ENCODE data around the gene AKNAD1.

The AKNAD1 gene

GRCh38 chr1:108826081-108826635, 30.7 kb downstream of the AKNAD1 start:
- Histone ChIP-seq H3K36me3 (ENCODE audit: control insufficient read depth in 2 of 2, insufficient read depth in 1 of 2, low read length in 2 of 2) (no peaks in the 10 kb centered on the region), H3K4me1 (ENCODE audit: control insufficient read depth, insufficient read depth, low read length) (no peaks in the 10 kb centered on the region), H3K27ac (ENCODE audit: extremely low read depth, low read depth, low read length) (no peak overlapping the region), H3K9me3 (ENCODE audit: control insufficient read depth, insufficient read depth, low read depth, low read length) (no peaks in the 10 kb centered on the region), H3K4me3 (ENCODE audit: low read depth, low read length) (no peak overlapping the region)
- CTCF ChIA-PET = interaction anchor here (1.3 to 10.7 kb wide), 4 partner anchors 11 to 70 kb away, joined by 3 to 199 read pairs (median 26); no protein-coding TSS in a partner anchor
- TF ChIP-seq ZBTB11 (tag by site-specific recombination; conservative IDR thresholded peaks at IDR 0.05; ENCODE audit: low read depth) = no peak
- TF ChIP-seq ZNF274 (IDR thresholded peaks at IDR 0.05; ENCODE audit: low read length) = no peak
- no peak for TF ChIP-seq ZNF274 (tag by site-specific recombination; IDR thresholded peaks at IDR 0.05; ENCODE audit: borderline replicate concordance)
- no peak for TF ChIP-seq HIC1 (tag by site-specific recombination; IDR thresholded peaks at IDR 0.05)
- TF ChIP-seq ZNF596 (tag by site-specific recombination; IDR thresholded peaks at IDR 0.05) = no peak
- TF ChIP-seq ZNF776 (tag by site-specific recombination; IDR thresholded peaks at IDR 0.05; ENCODE audit: borderline replicate concordance) = no peak
- TF ChIP-seq TRIM28 (IDR thresholded peaks at IDR 0.05; ENCODE audit: borderline replicate concordance, low read length) = no peak
- TF ChIP-seq ZNF112 (tag by site-specific recombination; IDR thresholded peaks at IDR 0.05) = no peak
- TF ChIP-seq ZNF624 (tag by site-specific recombination; IDR thresholded peaks at IDR 0.05) = no peak
- no peak for TF ChIP-seq ZNF555 (tag by site-specific recombination; conservative IDR thresholded peaks at IDR 0.05)
- POLR2A ChIA-PET = interaction anchor here (0.9 kb wide), 1 partner anchor 72 kb away, joined by 3 read pairs; no protein-coding TSS in a partner anchor

GRCh38 chr1:108824051-108824450, 32.8 kb downstream of the AKNAD1 start:
- Histone ChIP-seq H3K27ac (ENCODE audit: extremely low read depth, low read depth, low read length) (no peak overlapping the region), H3K9me3 (ENCODE audit: control insufficient read depth, insufficient read depth, low read depth, low read length) (no peaks in the 10 kb centered on the region), H3K4me1 (ENCODE audit: control insufficient read depth, insufficient read depth, low read length) (no peaks in the 10 kb centered on the region), H3K4me3 (ENCODE audit: low read depth, low read length) (no peak overlapping the region), H3K36me3 (ENCODE audit: control insufficient read depth in 2 of 2, insufficient read depth in 1 of 2, low read length in 2 of 2) (no peaks in the 10 kb centered on the region)
- ChIA-PET CTCF (interaction anchor here (0.8 to 10.7 kb wide), 2 partner anchors 72 to 80 kb away, joined by 3 to 199 read pairs; no protein-coding TSS in a partner anchor), POLR2A (no interaction called here)
- TF ChIP-seq ZNF18 (tag by site-specific recombination; IDR thresholded peaks at IDR 0.05) (no peak), FEZF1 (tag by site-specific recombination; IDR thresholded peaks at IDR 0.05) (no peak), ZNF335 (tag by site-specific recombination; conservative IDR thresholded peaks at IDR 0.05) (no peak), ZNF510 (tag by site-specific recombination; IDR thresholded peaks at IDR 0.05; ENCODE audit: insufficient replicate concordance) (no peak), PRDM4 (tag by site-specific recombination; IDR thresholded peaks at IDR 0.05) (no peak), ZNF133 (tag by site-specific recombination; IDR thresholded peaks at IDR 0.05) (no peak), ZNF10 (tag by site-specific recombination; IDR thresholded peaks at IDR 0.05) (no peak), ZNF140 (tag by site-specific recombination; IDR thresholded peaks at IDR 0.05) (no peak)
